K562 (cell line): Measurements from ENCODE around the gene NDUFC2. TPM values are rescaled to one million over a fixed set of nuclear protein-coding genes. Genes with fewer than 3 reads are reported as not detected.
A peak's percentile ranks its signal among the peaks of the same experiment; 100 is the strongest.

Source experiments
- ARID1B ChIP-seq: fragments of 450-650 bp; IDR thresholded peaks from 2 replicates; pipeline ENCODE4 v1.6.1; 2016; ENCODE audit warnings: antibody characterized with exemption, mild to moderate bottlenecking, inconsistent platforms
- ARID2 ChIP-seq: fragments of 450-650 bp; IDR thresholded peaks from 2 replicates; pipeline ENCODE4 v1.6.1; 2017; ENCODE audit warnings: antibody characterized with exemption, mild to moderate bottlenecking
- BRD9 ChIP-seq: fragments of 450-650 bp; IDR thresholded peaks from 2 replicates; pipeline ENCODE4 v1.6.1; 2018; ENCODE audit warnings: low read depth; ENCODE audit not compliant: partially characterized antibody
- EHMT2 ChIP-seq: fragments of 450-650 bp; IDR thresholded peaks from 2 replicates; pipeline ENCODE4 v1.6.1; 2018; ENCODE audit warnings: antibody characterized with exemption
- FOXM1 ChIP-seq, 2 experiments: fragments of 450-650 bp in 1 of 2; sonication (generic) in 1 of 2; formaldehyde crosslinking in 1 of 2; IDR thresholded peaks; 2 replicates each; pipeline versions ENCODE4 v1.6.1 to v1.9.0; 2017 to 2022; ENCODE audit warnings: low read depth in 2 of 2, mild to moderate bottlenecking in 2 of 2, missing genetic modification reagents in 1 of 2, moderate library complexity in 1 of 2
- GABPA ChIP-seq: fragments of 200-800 bp; sonication (Bioruptor generic); conservative IDR thresholded peaks from 2 replicates; pipeline ENCODE4 v1.6.1; 2016; ENCODE audit warnings: low read depth, missing genetic modification characterization, missing compliant biosample characterization
- LARP7 ChIP-seq: fragments of 450-650 bp; IDR thresholded peaks from 2 replicates; pipeline ENCODE4 v1.6.1; 2016
- LCOR ChIP-seq: sonication (generic); formaldehyde crosslinking; IDR thresholded peaks from 2 replicates; pipeline ENCODE4 v1.8.0; 2022; ENCODE audit warnings: mild to moderate bottlenecking, missing genetic modification reagents
- MAFG ChIP-seq: fragments of 450-650 bp; conservative IDR thresholded peaks from 2 replicates; pipeline ENCODE4 v1.6.1; 2016; ENCODE audit warnings: missing genetic modification characterization, missing compliant biosample characterization
- MCM5 ChIP-seq: fragments of 450-650 bp; IDR thresholded peaks from 2 replicates; pipeline ENCODE4 v1.6.1; 2016; ENCODE audit warnings: low read depth
- MECOM ChIP-seq: fragments of 250-450 bp; sonication (Bioruptor Pico); IDR thresholded peaks from 2 replicates; pipeline ENCODE4 v1.8.0; 2022; ENCODE audit warnings: inconsistent platforms
- NCOR1 ChIP-seq: fragments of 450-650 bp; IDR thresholded peaks from 2 replicates; pipeline ENCODE4 v1.6.1; 2016; ENCODE audit warnings: mild to moderate bottlenecking, moderate library complexity
- POU5F1 ChIP-seq: fragments of 150-350 bp; IDR thresholded peaks from 2 replicates; pipeline ENCODE4 v1.6.1; 2014; ENCODE audit warnings: borderline replicate concordance, low read length, low read depth, mild to moderate bottlenecking; ENCODE audit not compliant: partially characterized antibody
- PRPF4 ChIP-seq: fragments of 200-400 bp; formaldehyde crosslinking; IDR thresholded peaks from one replicate; pipeline ENCODE4 v1.6.1; 2017; ENCODE audit warnings: low read length, low read depth, mild to moderate bottlenecking; ENCODE audit not compliant: insufficient read depth, poor library complexity, severe bottlenecking
- SETDB1 ChIP-seq: IDR thresholded peaks from one replicate; pipeline ENCODE4 v1.6.1; 2012; ENCODE audit warnings: low read length, control low read depth, inconsistent platforms
- SIRT6 ChIP-seq: IDR thresholded peaks from one replicate; pipeline ENCODE4 v1.6.1; 2012; ENCODE audit warnings: low read depth, mild to moderate bottlenecking, control low read depth, inconsistent platforms, low read length, moderate library complexity
- ZNF133 ChIP-seq: fragments of 250-450 bp; sonication (Bioruptor Pico); IDR thresholded peaks from 2 replicates; pipeline ENCODE4 v1.4.0; 2020; ENCODE audit warnings: mild to moderate bottlenecking
- ZNF197 ChIP-seq: fragments of 200-800 bp; sonication (Bioruptor generic); IDR thresholded peaks from 2 replicates; pipeline ENCODE4 v1.6.1; 2016; ENCODE audit warnings: low read depth, missing genetic modification characterization, missing compliant biosample characterization
- ZNF561 ChIP-seq: fragments of 450-650 bp; formaldehyde crosslinking; conservative IDR thresholded peaks from 2 replicates; pipeline ENCODE4 v1.4.0; 2020; ENCODE audit warnings: mild to moderate bottlenecking, moderate library complexity
- polyA plus RNA-seq, 8 experiments: library from polyadenylated mRNA; depleted of rRNA in 4 of 8; stranded (reverse) in 5 of 8; unstranded in 3 of 8; fragments of >200 nt; fragmentation: Nextera tagmentation in 2 of 8; fragmentation: Illumina TruSeq in 1 of 8; extraction: Ambion mirVana in 2 of 8; extraction: Trizol in 1 of 8; gene quantifications; 2 replicates each; pipeline versions ENCODE4 v1.2.1 to v1.2.3, GENCODE V29; 2011 to 2014; ENCODE audit warnings: inconsistent platforms in 1 of 8, missing spikeins in 1 of 8
- total RNA-seq, 7 experiments: library from RNA; depleted of rRNA in 6 of 7; stranded (reverse); fragments of >200 nt in 6 of 7; fragmentation: Illumina TruSeq in 2 of 7; extraction: Trizol in 2 of 7; gene quantifications; 2 replicates each; pipeline versions ENCODE4 v1.2.1 to v1.2.3, GENCODE V29; 2011 to 2021; ENCODE audit warnings: low replicate concordance in 1 of 7
- TF ChIP-seq, protein P1 (sequence below): sonication (generic); formaldehyde crosslinking; IDR thresholded peaks from 2 replicates; pipeline ENCODE4 v1.8.1; 2023; ENCODE audit warnings: mild to moderate bottlenecking, missing genetic modification reagents
- TF ChIP-seq, protein P2 (sequence below): fragments of 250-450 bp; sonication (Bioruptor Pico); IDR thresholded peaks from 2 replicates; pipeline ENCODE4 v1.8.0; 2022; ENCODE audit warnings: inconsistent platforms, mild to moderate bottlenecking, moderate library complexity, borderline replicate concordance
- TF ChIP-seq, protein P3 (sequence below): fragments of 150-350 bp; conservative IDR thresholded peaks from 2 replicates; pipeline ENCODE4 v1.6.1; 2014; ENCODE audit warnings: low read length

NDUFC2 gene
- total and polyA plus RNA-seq, 9 of the 15 experiments (the other 6 are each of a cell fraction or from before 2014, with no cell fraction given), result 168 to 1,119 (median 442) TPM

DNA sequence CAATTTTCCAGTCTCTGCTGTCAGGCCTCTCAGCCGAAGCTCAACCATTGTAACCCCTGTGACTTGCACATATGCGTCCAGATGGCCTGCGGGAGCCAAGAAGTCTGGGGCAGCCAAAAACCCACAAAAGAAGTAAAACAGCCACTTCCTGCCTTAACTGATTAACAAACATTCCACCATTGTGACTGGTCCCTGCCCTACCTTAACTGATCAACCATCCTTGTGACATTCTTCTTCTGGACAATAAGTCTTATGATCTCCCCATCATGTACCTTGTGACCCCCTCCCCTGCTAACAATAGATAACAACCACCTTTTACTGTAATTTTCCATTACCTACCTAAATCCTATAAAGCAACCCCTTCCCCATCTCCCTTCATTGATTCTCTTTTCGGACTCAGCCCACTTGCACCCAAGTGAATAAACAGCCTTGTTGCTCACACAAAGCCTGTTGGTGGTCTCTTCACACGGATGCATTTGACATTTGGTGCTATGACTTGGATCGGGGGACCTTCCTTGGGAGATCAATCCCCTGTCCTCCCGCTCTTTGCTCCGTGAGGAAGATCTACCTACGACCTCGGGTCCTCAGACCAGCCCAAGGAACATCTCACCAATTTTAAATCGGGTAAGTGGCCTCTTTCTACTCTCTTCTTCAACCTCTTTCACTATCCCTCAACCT, 1.3 kb upstream of the NDUFC2 start (continued):
- TF ChIP-seq FOXM1 (IDR thresholded peaks at IDR 0.05; ENCODE audit: low read depth) (no peak), FOXM1 (CRISPR knock-in tag; IDR thresholded peaks at IDR 0.05; ENCODE audit: low read depth) (no peak), MECOM (CRISPR knock-in tag) (no peak), SETDB1 (no peak), ZNF561 (no peak), SIRT6 (no peak), MAFG (tag) (no peak; the same call in 1 of the 2 replicates), EHMT2 (0 out of 2 replicates have a peak, but pooled peaks have one; percentile 16), ZNF197 (CRISPR knock-in tag) (no peak), NCOR1 (peak; percentile 41), PRPF4 (no peak), ZNF133 (CRISPR knock-in tag) (no peak), POU5F1 (no peak), MCM5 (no peak), LCOR (CRISPR knock-in tag) (no peak), LARP7 (no peak), GABPA (tag) (0 out of 2 replicates have a peak, but pooled peaks have one; percentile 30), BRD9 (no peak), ARID2 (0 out of 2 replicates have a peak, but pooled peaks have one; percentile 11), ARID1B (peak; percentile 80)
- TF ChIP-seq, protein P1, sequence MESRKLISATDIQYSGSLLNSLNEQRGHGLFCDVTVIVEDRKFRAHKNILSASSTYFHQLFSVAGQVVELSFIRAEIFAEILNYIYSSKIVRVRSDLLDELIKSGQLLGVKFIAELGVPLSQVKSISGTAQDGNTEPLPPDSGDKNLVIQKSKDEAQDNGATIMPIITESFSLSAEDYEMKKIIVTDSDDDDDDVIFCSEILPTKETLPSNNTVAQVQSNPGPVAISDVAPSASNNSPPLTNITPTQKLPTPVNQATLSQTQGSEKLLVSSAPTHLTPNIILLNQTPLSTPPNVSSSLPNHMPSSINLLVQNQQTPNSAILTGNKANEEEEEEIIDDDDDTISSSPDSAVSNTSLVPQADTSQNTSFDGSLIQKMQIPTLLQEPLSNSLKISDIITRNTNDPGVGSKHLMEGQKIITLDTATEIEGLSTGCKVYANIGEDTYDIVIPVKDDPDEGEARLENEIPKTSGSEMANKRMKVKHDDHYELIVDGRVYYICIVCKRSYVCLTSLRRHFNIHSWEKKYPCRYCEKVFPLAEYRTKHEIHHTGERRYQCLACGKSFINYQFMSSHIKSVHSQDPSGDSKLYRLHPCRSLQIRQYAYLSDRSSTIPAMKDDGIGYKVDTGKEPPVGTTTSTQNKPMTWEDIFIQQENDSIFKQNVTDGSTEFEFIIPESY, result no peak
- TF ChIP-seq, protein P2, sequence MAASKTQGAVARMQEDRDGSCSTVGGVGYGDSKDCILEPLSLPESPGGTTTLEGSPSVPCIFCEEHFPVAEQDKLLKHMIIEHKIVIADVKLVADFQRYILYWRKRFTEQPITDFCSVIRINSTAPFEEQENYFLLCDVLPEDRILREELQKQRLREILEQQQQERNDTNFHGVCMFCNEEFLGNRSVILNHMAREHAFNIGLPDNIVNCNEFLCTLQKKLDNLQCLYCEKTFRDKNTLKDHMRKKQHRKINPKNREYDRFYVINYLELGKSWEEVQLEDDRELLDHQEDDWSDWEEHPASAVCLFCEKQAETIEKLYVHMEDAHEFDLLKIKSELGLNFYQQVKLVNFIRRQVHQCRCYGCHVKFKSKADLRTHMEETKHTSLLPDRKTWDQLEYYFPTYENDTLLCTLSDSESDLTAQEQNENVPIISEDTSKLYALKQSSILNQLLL (CRISPR knock-in tag), result no peak
- TF ChIP-seq, protein P3, sequence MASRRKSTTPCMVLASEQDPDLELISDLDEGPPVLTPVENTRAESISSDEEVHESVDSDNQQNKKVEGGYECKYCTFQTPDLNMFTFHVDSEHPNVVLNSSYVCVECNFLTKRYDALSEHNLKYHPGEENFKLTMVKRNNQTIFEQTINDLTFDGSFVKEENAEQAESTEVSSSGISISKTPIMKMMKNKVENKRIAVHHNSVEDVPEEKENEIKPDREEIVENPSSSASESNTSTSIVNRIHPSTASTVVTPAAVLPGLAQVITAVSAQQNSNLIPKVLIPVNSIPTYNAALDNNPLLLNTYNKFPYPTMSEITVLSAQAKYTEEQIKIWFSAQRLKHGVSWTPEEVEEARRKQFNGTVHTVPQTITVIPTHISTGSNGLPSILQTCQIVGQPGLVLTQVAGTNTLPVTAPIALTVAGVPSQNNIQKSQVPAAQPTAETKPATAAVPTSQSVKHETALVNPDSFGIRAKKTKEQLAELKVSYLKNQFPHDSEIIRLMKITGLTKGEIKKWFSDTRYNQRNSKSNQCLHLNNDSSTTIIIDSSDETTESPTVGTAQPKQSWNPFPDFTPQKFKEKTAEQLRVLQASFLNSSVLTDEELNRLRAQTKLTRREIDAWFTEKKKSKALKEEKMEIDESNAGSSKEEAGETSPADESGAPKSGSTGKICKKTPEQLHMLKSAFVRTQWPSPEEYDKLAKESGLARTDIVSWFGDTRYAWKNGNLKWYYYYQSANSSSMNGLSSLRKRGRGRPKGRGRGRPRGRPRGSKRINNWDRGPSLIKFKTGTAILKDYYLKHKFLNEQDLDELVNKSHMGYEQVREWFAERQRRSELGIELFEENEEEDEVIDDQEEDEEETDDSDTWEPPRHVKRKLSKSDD, result no peak
